Parathyroid adenoma (tissue), 2 donors: ENCODE data around the gene AGPAT4.

Experiments used
- H2AFZ ChIP-seq: fragments of 300-600 bp; sonication (generic); one replicate; pipeline ENCODE4 v1.7.0; 2017; ENCODE audit warnings: antibody characterized with exemption, mild to moderate bottlenecking
- H3K27ac ChIP-seq: fragments of 300-600 bp; sonication (generic); one replicate; pipeline ENCODE4 v1.7.0; 2017
- H3K27me3 ChIP-seq: fragments of 300-600 bp; sonication (generic); one replicate; pipeline ENCODE4 v1.7.0; 2017; ENCODE audit warnings: low read length; ENCODE audit not compliant: control insufficient read depth, insufficient read depth
- H3K36me3 ChIP-seq: fragments of 300-600 bp; sonication (generic); one replicate; pipeline ENCODE4 v1.7.0; 2017; ENCODE audit warnings: low read length; ENCODE audit not compliant: control insufficient read depth, insufficient read depth
- H3K4me1 ChIP-seq: fragments of 300-600 bp; sonication (generic); one replicate; pipeline ENCODE4 v1.7.0; 2017; ENCODE audit warnings: control low read depth
- H3K4me2 ChIP-seq: fragments of 300-600 bp; sonication (generic); one replicate; pipeline ENCODE4 v1.7.0; 2017; ENCODE audit warnings: low read length
- H3K4me3 ChIP-seq: fragments of 300-600 bp; sonication (generic); one replicate; pipeline ENCODE4 v1.7.0; 2017; ENCODE audit warnings: low read depth, low read length
- H3K79me2 ChIP-seq: fragments of 300-600 bp; sonication (generic); one replicate; pipeline ENCODE4 v1.7.0; 2017; ENCODE audit warnings: control low read depth
- H3K9ac ChIP-seq: fragments of 300-600 bp; sonication (generic); one replicate; pipeline ENCODE4 v1.7.0; 2017; ENCODE audit warnings: mild to moderate bottlenecking
- H3K9me3 ChIP-seq: fragments of 300-600 bp; sonication (generic); one replicate; pipeline ENCODE4 v1.7.0; 2017; ENCODE audit warnings: low read length; ENCODE audit not compliant: control insufficient read depth
- CTCF ChIP-seq: fragments of 300-600 bp; sonication (generic); IDR thresholded peaks from one replicate; pipeline ENCODE4 v1.7.0; 2017; ENCODE audit warnings: antibody characterized with exemption, mild to moderate bottlenecking
- donor health status: primary hyperparathyroidism.

Gene AGPAT4

GRCh38 chr6:161256407-161256806 lies 17.5 kb downstream of the AGPAT4 start:
- no peak overlapping the region for H3K4me3 ChIP-seq

GRCh38 chr6:161255518-161255917 lies 18.3 kb downstream of the AGPAT4 start:
- H2AFZ ChIP-seq, result no peak overlapping the region
- H3K79me2 ChIP-seq, result no peaks in the 10 kb centered on the region
- H3K4me2 ChIP-seq, result no peak overlapping the region
- H3K27ac ChIP-seq, result no peak overlapping the region
- H3K9me3 ChIP-seq, result no peaks in the 10 kb centered on the region
- H3K4me3 ChIP-seq, result no peak overlapping the region
- no peak overlapping the region for H3K9ac ChIP-seq
- no peaks in the 10 kb centered on the region for H3K36me3 ChIP-seq
- H3K27me3 ChIP-seq, result no peaks in the 10 kb centered on the region
- TF ChIP-seq CTCF, result no peak
- H3K4me1 ChIP-seq, result no peaks in the 10 kb centered on the region

More at GRCh38 chr6:161256407-161256806, 17.5 kb downstream of the AGPAT4 start:
- TF ChIP-seq CTCF, result no peak
- Histone ChIP-seq H3K79me2 (no peaks in the 10 kb centered on the region), H3K4me2 (no peak overlapping the region), H3K9me3 (no peaks in the 10 kb centered on the region), H2AFZ (no peak overlapping the region), H3K4me1 (no peaks in the 10 kb centered on the region), H3K36me3 (no peaks in the 10 kb centered on the region), H3K9ac (no peak overlapping the region), H3K27ac (no peak overlapping the region), H3K27me3 (no peaks in the 10 kb centered on the region)

GRCh38 chr6:161254464-161255253 lies 19.2 kb downstream of the AGPAT4 start:
- no peak overlapping the region for H3K27ac ChIP-seq
- no peak overlapping the region for H3K4me3 ChIP-seq
- no peaks in the 10 kb centered on the region for H3K4me1 ChIP-seq
- H3K27me3 ChIP-seq, result no peaks in the 10 kb centered on the region
- no peak overlapping the region for H3K9ac ChIP-seq
- H3K36me3 ChIP-seq, result no peaks in the 10 kb centered on the region
- no peak overlapping the region for H3K4me2 ChIP-seq
- no peaks in the 10 kb centered on the region for H3K9me3 ChIP-seq
- TF ChIP-seq CTCF, result no peak
- no peaks in the 10 kb centered on the region for H3K79me2 ChIP-seq
- H2AFZ ChIP-seq, result no peak overlapping the region

GRCh38 chr6:161254126-161254463 lies 19.8 kb downstream of the AGPAT4 start:
- no peak overlapping the region for H3K4me2 ChIP-seq
- no peaks in the 10 kb centered on the region for H3K27me3 ChIP-seq
- H3K4me1 ChIP-seq, result no peaks in the 10 kb centered on the region
- no peak overlapping the region for H3K9ac ChIP-seq
- no peak for TF ChIP-seq CTCF
- no peak overlapping the region for H2AFZ ChIP-seq
- H3K9me3 ChIP-seq, result no peaks in the 10 kb centered on the region
- H3K79me2 ChIP-seq, result no peaks in the 10 kb centered on the region
- H3K27ac ChIP-seq, result no peak overlapping the region
- no peak overlapping the region for H3K4me3 ChIP-seq
- no peaks in the 10 kb centered on the region for H3K36me3 ChIP-seq

GRCh38 chr6:161251345-161251744 lies 22.5 kb downstream of the AGPAT4 start:
- no peak for TF ChIP-seq CTCF
- H3K4me3 ChIP-seq, result no peak overlapping the region
- H3K9ac ChIP-seq, result no peak overlapping the region
- H3K27ac ChIP-seq, result no peak overlapping the region
- H3K79me2 ChIP-seq, result no peaks in the 10 kb centered on the region
- H2AFZ ChIP-seq, result no peak overlapping the region
- H3K27me3 ChIP-seq, result no peaks in the 10 kb centered on the region
- H3K4me1 ChIP-seq, result no peaks in the 10 kb centered on the region
- H3K9me3 ChIP-seq, result no peaks in the 10 kb centered on the region
- no peak overlapping the region for H3K4me2 ChIP-seq
- no peaks in the 10 kb centered on the region for H3K36me3 ChIP-seq
